Lower leg skin (tissue), 4 donors: Measurements from ENCODE around the gene NR5A2. TPM values are rescaled to one million over a fixed set of nuclear protein-coding genes. Genes with fewer than 3 reads are reported as not detected.

Source experiments
- DNase-seq, 2 donors: peaks; one replicate each; pipeline ENCODE4 v3.0.0-alpha.2; 2019; ENCODE audit warnings: low spot score in 2 of 2
- H3K4me3 ChIP-seq: fragments of 200-600 bp; sonication (generic); 2 replicates; pipeline ENCODE4 v1.5.1; 2017; ENCODE audit warnings: mild to moderate bottlenecking, low read depth; ENCODE audit not compliant: poor library complexity, severe bottlenecking
- POLR2A ChIP-seq, 2 donors: fragments of 450-650 bp; IDR thresholded peaks; one replicate each; pipeline ENCODE4 v1.6.1; 2016 to 2017; ENCODE audit warnings: antibody characterized with exemption in 2 of 2, mild to moderate bottlenecking in 1 of 2, moderate library complexity in 1 of 2
- WGBS, 2 donors: methylation state at CpG; one replicate each; pipeline ENCODE4 v1.1.5; 2018; 5-methylcytosine and 5-hydroxymethylcytosine counted together
- intact Hi-C: fragments of 100-400 bp; cut with DNase I; formaldehyde crosslinking; loops from one replicate; pipeline ENCODE4 v1.15.0; 2023; ENCODE audit warnings: low total_unique reads
- total RNA-seq, 4 donors: library from RNA; depleted of rRNA; stranded (reverse); fragments of >200 nt; gene quantifications; one replicate each; pipeline ENCODE4 v1.1.0, GENCODE V29; 2016
- TF ChIP-seq, protein P1 (sequence below), 3 donors: fragments of 450-650 bp; IDR thresholded peaks; one replicate each; pipeline ENCODE4 v1.5.1; 2016; ENCODE audit warnings: antibody characterized with exemption in 3 of 3, mild to moderate bottlenecking in 3 of 3, moderate library complexity in 2 of 3

NR5A2 gene
- total RNA-seq, 4 donors from 2014 or later, result 0.59 to 2.4 (median 1.2) TPM

DNA sequence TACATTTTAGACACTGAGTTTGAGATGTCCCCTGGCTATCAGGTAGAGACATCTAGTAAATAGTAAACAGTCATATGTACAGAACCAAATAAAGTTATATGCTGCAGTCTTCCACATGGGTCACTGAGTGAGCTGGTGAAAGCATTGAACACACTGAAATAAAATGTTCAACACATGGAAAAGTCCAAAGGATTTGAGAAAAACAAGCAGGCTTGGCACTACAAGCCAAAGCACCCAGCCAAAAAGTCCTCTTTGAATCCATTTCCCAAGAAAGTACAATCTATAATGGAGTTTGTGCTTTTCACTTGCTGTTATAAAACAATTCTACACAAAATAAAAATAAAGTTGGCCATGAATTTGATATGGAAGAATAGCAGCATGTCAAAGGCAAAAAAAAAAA lies 135.4 kb downstream of the NR5A2 start:
- intact Hi-C loops, result no loop called here
- no peak for DNase-seq
- TF ChIP-seq, protein P1, sequence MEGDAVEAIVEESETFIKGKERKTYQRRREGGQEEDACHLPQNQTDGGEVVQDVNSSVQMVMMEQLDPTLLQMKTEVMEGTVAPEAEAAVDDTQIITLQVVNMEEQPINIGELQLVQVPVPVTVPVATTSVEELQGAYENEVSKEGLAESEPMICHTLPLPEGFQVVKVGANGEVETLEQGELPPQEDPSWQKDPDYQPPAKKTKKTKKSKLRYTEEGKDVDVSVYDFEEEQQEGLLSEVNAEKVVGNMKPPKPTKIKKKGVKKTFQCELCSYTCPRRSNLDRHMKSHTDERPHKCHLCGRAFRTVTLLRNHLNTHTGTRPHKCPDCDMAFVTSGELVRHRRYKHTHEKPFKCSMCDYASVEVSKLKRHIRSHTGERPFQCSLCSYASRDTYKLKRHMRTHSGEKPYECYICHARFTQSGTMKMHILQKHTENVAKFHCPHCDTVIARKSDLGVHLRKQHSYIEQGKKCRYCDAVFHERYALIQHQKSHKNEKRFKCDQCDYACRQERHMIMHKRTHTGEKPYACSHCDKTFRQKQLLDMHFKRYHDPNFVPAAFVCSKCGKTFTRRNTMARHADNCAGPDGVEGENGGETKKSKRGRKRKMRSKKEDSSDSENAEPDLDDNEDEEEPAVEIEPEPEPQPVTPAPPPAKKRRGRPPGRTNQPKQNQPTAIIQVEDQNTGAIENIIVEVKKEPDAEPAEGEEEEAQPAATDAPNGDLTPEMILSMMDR (IDR thresholded peaks at IDR 0.05), result no peak
- no peak for TF ChIP-seq POLR2A (IDR thresholded peaks at IDR 0.05)
- no peak overlapping the region for H3K4me3 ChIP-seq

DNA sequence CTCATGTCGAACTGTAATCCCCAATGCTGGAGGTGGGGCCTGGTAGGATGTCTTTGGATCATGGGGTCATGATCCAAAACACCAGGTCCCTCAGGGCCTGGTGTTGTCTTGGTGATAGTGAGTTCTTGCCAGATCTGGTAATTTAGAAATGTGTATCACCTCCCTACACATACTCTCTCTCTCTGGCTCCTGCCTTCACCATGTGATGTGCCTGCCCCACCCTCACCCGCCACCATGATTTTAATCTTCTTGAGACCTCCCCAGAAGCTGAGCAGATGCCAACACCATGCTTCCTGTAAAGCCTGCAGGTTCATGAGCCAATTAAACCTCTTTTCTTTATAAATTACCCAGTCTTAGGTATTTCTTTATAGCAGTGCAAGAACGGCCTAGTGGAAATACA lies 136.4 kb downstream of the NR5A2 start:
- TF ChIP-seq POLR2A (IDR thresholded peaks at IDR 0.05), result no peak
- TF ChIP-seq, protein P1 (IDR thresholded peaks at IDR 0.05), result no peak
- DNase-seq, result no peak
- intact Hi-C loops, result no loop called here
- 62 to 72% methylated on average over 3 of the region's 3 CpGs for WGBS, 2 donors
- H3K4me3 ChIP-seq, result no peak overlapping the region

DNA sequence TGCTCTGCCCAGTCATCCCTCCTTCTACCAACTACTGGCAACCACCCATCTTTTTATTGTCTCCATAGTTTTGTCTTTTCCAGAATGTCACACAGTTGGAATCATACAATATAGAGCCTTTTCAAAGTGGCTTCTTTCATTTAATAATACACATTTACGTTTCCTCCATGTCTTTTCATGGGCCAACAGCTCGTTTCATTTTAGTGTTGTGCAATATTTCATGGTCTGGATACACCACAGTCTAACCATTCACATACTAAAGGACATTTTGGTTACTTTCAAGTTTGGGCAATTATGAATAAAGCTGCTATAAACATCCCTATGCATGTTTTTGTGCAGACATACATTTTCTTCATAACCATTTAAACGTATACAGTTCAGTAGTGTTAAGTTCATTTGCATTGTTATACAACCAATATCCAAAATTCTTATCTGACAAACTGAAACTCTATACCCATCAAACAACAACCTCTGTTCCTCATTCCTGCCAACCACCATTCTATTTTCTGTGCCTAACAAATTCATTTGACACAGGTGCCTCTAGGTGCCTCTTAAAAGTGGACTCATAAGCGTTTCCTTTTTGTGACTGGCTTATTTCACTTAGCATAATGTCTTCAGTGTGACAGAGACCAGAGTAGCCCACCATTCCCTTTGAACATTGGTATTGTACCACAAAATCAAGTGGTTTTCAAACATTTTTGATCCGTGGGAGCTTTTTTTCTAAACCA lies 138.1 kb downstream of the NR5A2 start:
- intact Hi-C loops, result no loop called here
- WGBS, 2 donors, result 72 to 79% methylated on average over 5 of the region's 5 CpGs

DNA sequence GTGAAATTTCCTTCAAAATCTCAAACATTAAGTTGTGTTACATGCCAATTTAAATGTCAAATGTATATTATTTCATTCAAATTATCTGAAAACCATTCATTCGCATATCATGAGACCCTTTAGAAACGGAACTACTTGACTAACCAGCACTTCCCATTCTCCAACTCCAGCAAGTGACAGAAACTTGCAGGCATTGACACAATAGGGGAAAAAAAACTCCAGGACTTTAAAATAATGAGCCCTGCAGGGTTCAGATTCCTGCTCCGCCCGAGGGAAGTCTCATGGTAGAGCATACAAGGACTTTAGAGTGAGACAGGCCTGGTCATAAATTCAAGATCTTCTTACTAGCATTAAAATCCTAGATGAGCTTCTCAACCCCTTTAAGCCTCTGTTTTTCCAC lies 138.9 kb downstream of the NR5A2 start:
- intact Hi-C loops, result no loop called here
- no peak overlapping the region for H3K4me3 ChIP-seq
- WGBS, 2 donors, result 67 to 79% methylated on average over 4 of the region's 4 CpGs
- no peak for TF ChIP-seq POLR2A (IDR thresholded peaks at IDR 0.05)
- TF ChIP-seq, protein P1 (IDR thresholded peaks at IDR 0.05), result no peak
- DNase-seq, result no peak

More for the DNA sequence above, 138.1 kb downstream of the NR5A2 start:
- no peak for TF ChIP-seq POLR2A (IDR thresholded peaks at IDR 0.05)
- TF ChIP-seq, protein P1 (IDR thresholded peaks at IDR 0.05), result no peak
- DNase-seq, result no peak
- H3K4me3 ChIP-seq, result no peak overlapping the region

DNA sequence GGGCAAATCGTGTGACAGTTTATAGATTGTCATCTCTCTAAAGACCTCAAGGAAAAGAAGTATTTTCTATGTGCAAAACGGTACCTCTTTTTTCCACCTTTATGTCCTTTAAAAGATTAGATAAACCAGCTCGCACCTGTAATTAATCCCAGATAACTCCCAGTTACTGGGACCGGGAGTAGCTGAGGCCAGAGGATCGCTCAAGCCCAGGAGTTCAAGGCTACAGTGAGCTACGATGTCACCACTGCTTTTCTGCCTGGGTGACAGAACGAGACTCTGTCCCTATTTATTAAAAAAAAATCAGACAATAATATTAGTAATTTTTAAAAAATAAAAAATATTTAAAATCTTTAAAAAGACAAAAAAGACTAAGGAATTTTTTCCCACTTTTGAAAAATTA lies 141.4 kb downstream of the NR5A2 start:
- TF ChIP-seq POLR2A (IDR thresholded peaks at IDR 0.05), result no peak
- TF ChIP-seq, protein P1 (IDR thresholded peaks at IDR 0.05), result no peak
- WGBS, 2 donors, result 69 to 74% methylated on average over 7 of the region's 7 CpGs
- intact Hi-C loops, result no loop called here

DNA sequence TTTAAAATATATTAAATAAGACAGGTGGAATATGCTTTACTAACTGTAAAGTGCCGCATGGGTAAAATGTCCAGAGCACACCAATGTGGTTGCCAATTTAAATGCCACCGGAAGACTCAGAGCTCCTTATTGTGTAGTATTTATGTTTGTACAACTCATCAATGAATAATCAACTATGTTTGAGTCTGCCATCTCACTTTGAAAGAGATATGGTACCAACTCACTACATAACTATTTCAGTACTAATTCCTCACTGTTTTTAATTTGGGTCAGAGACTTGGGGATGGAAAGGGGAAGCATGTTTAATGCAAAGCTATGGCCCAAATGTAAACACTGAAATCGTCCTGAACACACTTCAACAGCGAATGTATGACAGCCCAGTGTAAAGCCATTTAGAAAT lies 144.8 kb downstream of the NR5A2 start:
- 72 to 74% methylated on average over 4 of the region's 4 CpGs for WGBS, 2 donors
- DNase-seq, result no peak
- TF ChIP-seq, protein P1 (IDR thresholded peaks at IDR 0.05), result no peak
- no peak for TF ChIP-seq POLR2A (IDR thresholded peaks at IDR 0.05)
- intact Hi-C loops, result no loop called here
- no peak overlapping the region for H3K4me3 ChIP-seq

More for the DNA sequence above, 141.4 kb downstream of the NR5A2 start:
- DNase-seq, result no peak
- no peak overlapping the region for H3K4me3 ChIP-seq
